Body of pancreas (tissue), 4 donors: ENCODE results near the gene STEAP1B.

Source experiments
- POLR2A ChIP-seq, 3 donors: fragments of 450-650 bp; IDR thresholded peaks; one replicate each; pipeline ENCODE4 v1.6.1; 2016; ENCODE audit warnings: antibody characterized with exemption in 3 of 3, mild to moderate bottlenecking in 2 of 3
- TF ChIP-seq, protein P1 (sequence below), 7 experiments: fragments of 450-650 bp in 4 of 7; fragments of 200-600 bp in 3 of 7; sonication (generic) in 3 of 7; IDR thresholded peaks; one replicate each; pipeline ENCODE4 v1.5.1; 2016 to 2019; ENCODE audit warnings: antibody characterized with exemption in 7 of 7

DNA sequence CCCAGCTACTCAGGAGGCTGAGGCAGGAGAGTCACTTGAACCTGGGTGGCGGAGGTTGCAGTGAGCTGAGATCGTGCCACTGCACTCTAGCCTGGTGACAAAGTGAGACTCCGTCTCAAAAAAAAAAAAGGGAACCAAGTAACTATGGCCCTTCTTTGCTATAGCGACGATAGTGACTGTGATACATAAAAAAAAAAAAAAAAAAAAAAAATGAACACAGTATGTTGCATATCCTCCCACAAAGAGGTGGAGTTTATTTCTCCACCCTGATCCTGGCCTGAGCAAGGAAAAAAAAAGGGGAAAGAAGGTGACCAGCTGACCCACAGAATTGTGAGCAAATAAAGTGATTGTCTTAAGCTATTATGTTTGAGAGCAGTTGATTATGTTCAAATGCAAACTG, 42.3 kb upstream of the STEAP1B start:
- TF ChIP-seq, protein P1, sequence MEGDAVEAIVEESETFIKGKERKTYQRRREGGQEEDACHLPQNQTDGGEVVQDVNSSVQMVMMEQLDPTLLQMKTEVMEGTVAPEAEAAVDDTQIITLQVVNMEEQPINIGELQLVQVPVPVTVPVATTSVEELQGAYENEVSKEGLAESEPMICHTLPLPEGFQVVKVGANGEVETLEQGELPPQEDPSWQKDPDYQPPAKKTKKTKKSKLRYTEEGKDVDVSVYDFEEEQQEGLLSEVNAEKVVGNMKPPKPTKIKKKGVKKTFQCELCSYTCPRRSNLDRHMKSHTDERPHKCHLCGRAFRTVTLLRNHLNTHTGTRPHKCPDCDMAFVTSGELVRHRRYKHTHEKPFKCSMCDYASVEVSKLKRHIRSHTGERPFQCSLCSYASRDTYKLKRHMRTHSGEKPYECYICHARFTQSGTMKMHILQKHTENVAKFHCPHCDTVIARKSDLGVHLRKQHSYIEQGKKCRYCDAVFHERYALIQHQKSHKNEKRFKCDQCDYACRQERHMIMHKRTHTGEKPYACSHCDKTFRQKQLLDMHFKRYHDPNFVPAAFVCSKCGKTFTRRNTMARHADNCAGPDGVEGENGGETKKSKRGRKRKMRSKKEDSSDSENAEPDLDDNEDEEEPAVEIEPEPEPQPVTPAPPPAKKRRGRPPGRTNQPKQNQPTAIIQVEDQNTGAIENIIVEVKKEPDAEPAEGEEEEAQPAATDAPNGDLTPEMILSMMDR (IDR thresholded peaks at IDR 0.05), result no peak
- no peak for TF ChIP-seq POLR2A (IDR thresholded peaks at IDR 0.05)
